Type B pancreatic cell (in vitro differentiated cells): ENCODE data around the gene CDC6. TPM values are rescaled to one million over a fixed set of nuclear protein-coding genes. Genes with fewer than 3 reads are reported as not detected.

Source experiments
- DNase-seq: peaks from one replicate; pipeline ENCODE4 v3.0.0; 2021; ENCODE audit warnings: mixed read lengths; ENCODE audit not compliant: unreplicated experiment; ENCODE audit errors: extremely low spot score
- H3K27ac Mint-ChIP-seq: 2 replicates; pipeline ENCODE4 v1.8.0; 2021; ENCODE audit warnings: mild to moderate bottlenecking, mixed read lengths
- H3K27me3 Mint-ChIP-seq: 2 replicates; pipeline ENCODE4 v1.8.0; 2021; ENCODE audit warnings: mixed read lengths
- H3K36me3 Mint-ChIP-seq: 2 replicates; pipeline ENCODE4 v1.8.0; 2021; ENCODE audit warnings: mixed read lengths
- H3K4me1 Mint-ChIP-seq: one replicate; pipeline ENCODE4 v1.8.0; 2021; ENCODE audit warnings: mixed read lengths; ENCODE audit not compliant: unreplicated experiment
- H3K4me3 Mint-ChIP-seq: 2 replicates; pipeline ENCODE4 v1.8.0; 2021; ENCODE audit warnings: mild to moderate bottlenecking, mixed read lengths
- H3K9me3 Mint-ChIP-seq: 2 replicates; pipeline ENCODE4 v1.8.0; 2021; ENCODE audit warnings: mixed read lengths
- long read RNA-seq: library from polyadenylated mRNA; unstranded; transcript quantifications from one replicate; pipeline ENCODE4 v2.0.0, GENCODE V29; 2020
- total RNA-seq: library from RNA; stranded (reverse); gene quantifications from 2 replicates; pipeline ENCODE4 v1.2.1, GENCODE V29; 2021; ENCODE audit warnings: low replicate concordance
- TF ChIP-seq, protein P1 (sequence below): fragments of 200-600 bp; sonication (generic); conservative IDR thresholded peaks from 2 replicates; pipeline ENCODE4 v1.5.0; 2021; ENCODE audit warnings: antibody characterized with exemption, mild to moderate bottlenecking

Gene CDC6, protein sequence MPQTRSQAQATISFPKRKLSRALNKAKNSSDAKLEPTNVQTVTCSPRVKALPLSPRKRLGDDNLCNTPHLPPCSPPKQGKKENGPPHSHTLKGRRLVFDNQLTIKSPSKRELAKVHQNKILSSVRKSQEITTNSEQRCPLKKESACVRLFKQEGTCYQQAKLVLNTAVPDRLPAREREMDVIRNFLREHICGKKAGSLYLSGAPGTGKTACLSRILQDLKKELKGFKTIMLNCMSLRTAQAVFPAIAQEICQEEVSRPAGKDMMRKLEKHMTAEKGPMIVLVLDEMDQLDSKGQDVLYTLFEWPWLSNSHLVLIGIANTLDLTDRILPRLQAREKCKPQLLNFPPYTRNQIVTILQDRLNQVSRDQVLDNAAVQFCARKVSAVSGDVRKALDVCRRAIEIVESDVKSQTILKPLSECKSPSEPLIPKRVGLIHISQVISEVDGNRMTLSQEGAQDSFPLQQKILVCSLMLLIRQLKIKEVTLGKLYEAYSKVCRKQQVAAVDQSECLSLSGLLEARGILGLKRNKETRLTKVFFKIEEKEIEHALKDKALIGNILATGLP
- total RNA-seq: 23.2 and 50.3 TPM in 2 replicates
- long read RNA-seq, full-length matches to known transcripts: 70 of 90 reads
- long read RNA-seq, partial matches to known transcripts: 9 of 90 reads
- long read RNA-seq, other reads (novel, unspliced or antisense): 11 of 90 reads

DNA sequence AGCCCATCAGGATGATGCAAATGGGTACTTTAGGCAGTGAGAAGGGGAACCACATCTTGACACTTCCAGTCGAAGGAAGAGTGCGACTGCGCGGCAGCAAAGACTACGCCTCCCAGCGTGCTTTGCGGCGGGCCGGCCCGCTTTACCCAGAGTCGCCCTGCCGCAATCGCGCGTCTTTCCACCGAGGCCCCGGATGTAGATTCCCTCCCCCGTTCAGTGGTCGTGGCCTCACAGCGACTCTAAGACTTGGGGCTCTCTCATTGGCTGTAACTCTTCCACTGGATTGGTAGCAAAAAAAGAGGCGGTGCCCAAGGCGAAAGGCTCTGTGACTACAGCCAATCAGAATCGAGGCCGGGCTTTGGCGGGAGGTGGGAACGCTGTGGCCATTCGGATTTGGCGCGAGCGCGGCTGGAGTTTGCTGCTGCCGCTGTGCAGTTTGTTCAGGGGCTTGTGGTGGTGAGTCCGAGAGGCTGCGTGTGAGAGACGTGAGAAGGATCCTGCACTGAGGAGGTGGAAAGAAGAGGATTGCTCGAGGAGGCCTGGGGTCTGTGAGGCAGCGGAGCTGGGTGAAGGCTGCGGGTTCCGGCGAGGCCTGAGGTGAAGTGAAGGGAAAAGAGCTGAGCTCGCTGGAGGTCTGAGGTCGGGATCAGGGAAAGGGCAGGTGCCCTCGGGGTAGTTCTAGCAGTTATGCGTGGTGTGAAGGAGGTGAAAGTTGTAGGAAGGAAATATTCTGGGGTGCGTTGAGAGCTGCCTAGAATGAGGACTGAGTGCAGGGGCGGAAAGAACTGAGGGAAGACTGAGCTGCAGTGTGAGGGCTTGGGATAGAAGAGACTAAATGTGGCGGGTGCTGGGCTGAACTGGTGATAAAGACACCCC lies at the start of gene CDC6:
CDC6 (plus strand) TSS at position 386 of the 876 bp plus-strand sequence. CDS start 1,542 bp downstream, outside the sequence.
- peaks cover 3% of the 10 kb centered on the region for H3K27me3 Mint-ChIP-seq
- peak within 1 kb of the TSS; percentile 97 for H3K27ac Mint-ChIP-seq
- TF ChIP-seq, protein P1, sequence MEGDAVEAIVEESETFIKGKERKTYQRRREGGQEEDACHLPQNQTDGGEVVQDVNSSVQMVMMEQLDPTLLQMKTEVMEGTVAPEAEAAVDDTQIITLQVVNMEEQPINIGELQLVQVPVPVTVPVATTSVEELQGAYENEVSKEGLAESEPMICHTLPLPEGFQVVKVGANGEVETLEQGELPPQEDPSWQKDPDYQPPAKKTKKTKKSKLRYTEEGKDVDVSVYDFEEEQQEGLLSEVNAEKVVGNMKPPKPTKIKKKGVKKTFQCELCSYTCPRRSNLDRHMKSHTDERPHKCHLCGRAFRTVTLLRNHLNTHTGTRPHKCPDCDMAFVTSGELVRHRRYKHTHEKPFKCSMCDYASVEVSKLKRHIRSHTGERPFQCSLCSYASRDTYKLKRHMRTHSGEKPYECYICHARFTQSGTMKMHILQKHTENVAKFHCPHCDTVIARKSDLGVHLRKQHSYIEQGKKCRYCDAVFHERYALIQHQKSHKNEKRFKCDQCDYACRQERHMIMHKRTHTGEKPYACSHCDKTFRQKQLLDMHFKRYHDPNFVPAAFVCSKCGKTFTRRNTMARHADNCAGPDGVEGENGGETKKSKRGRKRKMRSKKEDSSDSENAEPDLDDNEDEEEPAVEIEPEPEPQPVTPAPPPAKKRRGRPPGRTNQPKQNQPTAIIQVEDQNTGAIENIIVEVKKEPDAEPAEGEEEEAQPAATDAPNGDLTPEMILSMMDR: no peak
- H3K4me1 Mint-ChIP-seq: peaks cover 34% of the 10 kb centered on the region
- no peaks in the 10 kb centered on the region for H3K9me3 Mint-ChIP-seq
- peaks cover 13% of the 10 kb centered on the region for H3K36me3 Mint-ChIP-seq
- DNase-seq: peak; percentile 98
- peak within 1 kb of the TSS; percentile 98 for H3K4me3 Mint-ChIP-seq

DNA sequence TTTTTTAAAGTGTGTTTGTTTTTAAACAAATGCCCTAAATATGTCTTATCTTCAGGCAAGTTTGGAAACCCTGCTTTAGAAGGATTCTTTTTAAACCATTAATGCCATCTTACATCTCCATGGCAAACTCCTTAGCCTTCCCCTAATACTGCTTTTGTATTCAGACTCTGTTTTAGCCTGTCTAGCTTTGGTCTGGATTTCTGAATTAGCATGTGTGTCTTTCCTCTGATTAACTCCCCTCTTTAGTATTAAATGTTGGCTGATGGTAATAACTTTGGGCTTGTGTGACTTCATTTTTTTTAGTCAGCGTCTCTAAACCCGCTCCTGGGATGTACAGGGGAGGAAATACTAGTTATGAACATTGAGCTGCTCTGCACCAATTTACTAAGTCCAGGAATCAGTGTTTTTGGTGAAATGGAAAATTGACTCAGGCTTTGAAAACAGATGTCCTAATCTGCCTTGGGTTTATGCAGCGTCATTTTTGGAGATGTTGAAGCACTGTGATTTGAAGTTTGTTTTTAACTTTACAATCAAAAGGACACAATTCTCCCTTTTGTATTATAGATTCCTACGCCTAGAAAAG lies 46.3 kb upstream of the CDC6 start:
- no peak overlapping the region for H3K27ac Mint-ChIP-seq
- DNase-seq: no peak
- peaks cover 27% of the 10 kb centered on the region for H3K4me1 Mint-ChIP-seq
- H3K36me3 Mint-ChIP-seq: no peaks in the 10 kb centered on the region
- no peak overlapping the region for H3K4me3 Mint-ChIP-seq
- TF ChIP-seq, protein P1: no peak
- no peaks in the 10 kb centered on the region for H3K27me3 Mint-ChIP-seq
- H3K9me3 Mint-ChIP-seq: no peaks in the 10 kb centered on the region

DNA sequence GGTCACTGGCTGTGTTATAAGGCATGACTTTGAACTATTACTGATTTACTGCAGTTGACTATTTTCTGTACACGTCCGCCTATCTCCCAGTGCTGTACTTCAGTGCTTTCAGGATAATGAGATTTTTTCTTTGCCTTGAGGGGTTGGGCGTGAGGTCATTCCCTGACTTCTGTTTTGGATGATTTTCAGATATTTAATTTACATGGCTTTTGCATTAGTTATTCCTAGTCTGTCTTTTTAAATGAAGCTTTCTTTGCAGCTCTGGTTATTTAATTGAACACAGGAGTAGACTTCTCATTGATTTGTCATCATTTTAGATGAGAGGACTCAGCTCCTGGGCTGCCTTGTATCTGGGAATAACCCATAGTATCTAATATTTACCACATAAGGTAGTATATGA lies 44.9 kb upstream of the CDC6 start:
- Mint-ChIP-seq H3K4me3 (no peak overlapping the region), H3K27me3 (no peaks in the 10 kb centered on the region), H3K27ac (peak overlapping the region; percentile 3), H3K4me1 (peaks cover 27% of the 10 kb centered on the region), H3K36me3 (no peaks in the 10 kb centered on the region), H3K9me3 (no peaks in the 10 kb centered on the region)
- no peak for DNase-seq
- TF ChIP-seq, protein P1: no peak

DNA sequence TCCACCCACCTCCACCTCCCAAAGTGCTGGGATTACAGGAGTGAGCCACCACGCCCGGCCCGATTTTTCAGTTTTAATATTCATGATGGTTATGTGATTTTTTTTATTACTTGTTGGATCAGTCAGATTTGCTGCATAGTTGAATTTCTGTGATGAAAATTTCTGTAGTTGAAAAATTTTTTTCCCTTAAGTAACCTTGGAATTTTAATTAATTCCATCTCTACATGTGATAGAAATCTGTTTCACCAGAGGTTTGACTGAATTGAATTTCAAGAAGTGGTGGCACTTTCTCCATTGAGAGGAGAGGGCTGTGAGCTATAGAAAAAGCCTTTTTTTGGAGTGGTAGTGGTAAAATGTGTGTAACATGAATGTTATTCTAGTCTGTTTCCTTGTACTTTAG lies 43.9 kb upstream of the CDC6 start:
- Mint-ChIP-seq H3K4me1 (peaks cover 32% of the 10 kb centered on the region), H3K27ac (no peak overlapping the region), H3K4me3 (no peak overlapping the region), H3K9me3 (no peaks in the 10 kb centered on the region), H3K27me3 (no peaks in the 10 kb centered on the region), H3K36me3 (no peaks in the 10 kb centered on the region)
- TF ChIP-seq, protein P1: no peak
- no peak for DNase-seq

DNA sequence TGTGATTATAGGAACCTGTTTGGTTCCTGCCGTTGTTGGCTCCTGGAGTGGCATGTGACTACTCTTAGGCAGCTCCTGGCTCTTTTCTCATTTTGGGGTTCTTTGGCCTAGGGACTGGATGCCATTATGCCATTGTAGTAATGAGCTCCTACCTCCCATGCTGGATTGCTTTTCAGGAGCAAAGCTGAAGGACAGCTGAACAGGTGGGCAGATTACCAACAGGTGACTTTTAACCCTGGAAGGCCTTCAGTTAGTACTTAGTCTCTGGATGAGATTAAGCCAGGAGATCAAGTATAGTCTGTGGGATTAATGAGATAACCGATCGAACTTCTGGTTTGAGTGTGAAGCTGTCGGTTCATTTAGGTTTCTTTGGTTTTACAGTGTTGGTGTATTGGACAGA lies 43.4 kb upstream of the CDC6 start:
- Mint-ChIP-seq H3K27me3 (no peaks in the 10 kb centered on the region), H3K27ac (peak overlapping the region; percentile 64), H3K4me3 (no peak overlapping the region), H3K9me3 (no peaks in the 10 kb centered on the region), H3K4me1 (peaks cover 37% of the 10 kb centered on the region), H3K36me3 (no peaks in the 10 kb centered on the region)
- DNase-seq: no peak
- TF ChIP-seq, protein P1: no peak
